HuH-7 (cell line): ENCODE data around the gene BIRC7.

ENCODE experiments used
- DNase-seq: peaks from one replicate; pipeline ENCODE4 v3.0.0; 2011; ENCODE audit warnings: low spot score

BIRC7 gene

GRCh38 chr20:63224412-63225081, 11.2 kb upstream of the BIRC7 start:
- DNase-seq = peak; percentile 71

DNA sequence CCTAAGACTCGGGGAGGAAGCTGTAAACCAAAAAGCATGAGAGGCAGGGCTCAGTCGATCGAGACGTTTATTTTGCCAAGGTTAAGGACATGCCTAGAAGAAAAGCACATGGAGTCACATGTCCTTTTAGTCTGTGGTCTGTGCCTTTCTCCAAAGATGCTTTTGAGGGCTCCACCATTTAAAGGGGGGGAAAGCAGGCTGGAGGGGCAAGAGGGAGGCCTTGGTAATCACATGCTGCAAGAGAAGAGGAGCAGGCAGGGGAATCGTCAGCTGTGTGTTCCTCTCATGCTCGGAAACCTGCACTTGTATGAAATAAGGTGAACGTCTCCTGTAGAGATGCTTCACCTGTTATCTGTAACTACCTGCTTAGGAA, 10.6 kb upstream of the BIRC7 start:
- DNase-seq = no peak

DNA sequence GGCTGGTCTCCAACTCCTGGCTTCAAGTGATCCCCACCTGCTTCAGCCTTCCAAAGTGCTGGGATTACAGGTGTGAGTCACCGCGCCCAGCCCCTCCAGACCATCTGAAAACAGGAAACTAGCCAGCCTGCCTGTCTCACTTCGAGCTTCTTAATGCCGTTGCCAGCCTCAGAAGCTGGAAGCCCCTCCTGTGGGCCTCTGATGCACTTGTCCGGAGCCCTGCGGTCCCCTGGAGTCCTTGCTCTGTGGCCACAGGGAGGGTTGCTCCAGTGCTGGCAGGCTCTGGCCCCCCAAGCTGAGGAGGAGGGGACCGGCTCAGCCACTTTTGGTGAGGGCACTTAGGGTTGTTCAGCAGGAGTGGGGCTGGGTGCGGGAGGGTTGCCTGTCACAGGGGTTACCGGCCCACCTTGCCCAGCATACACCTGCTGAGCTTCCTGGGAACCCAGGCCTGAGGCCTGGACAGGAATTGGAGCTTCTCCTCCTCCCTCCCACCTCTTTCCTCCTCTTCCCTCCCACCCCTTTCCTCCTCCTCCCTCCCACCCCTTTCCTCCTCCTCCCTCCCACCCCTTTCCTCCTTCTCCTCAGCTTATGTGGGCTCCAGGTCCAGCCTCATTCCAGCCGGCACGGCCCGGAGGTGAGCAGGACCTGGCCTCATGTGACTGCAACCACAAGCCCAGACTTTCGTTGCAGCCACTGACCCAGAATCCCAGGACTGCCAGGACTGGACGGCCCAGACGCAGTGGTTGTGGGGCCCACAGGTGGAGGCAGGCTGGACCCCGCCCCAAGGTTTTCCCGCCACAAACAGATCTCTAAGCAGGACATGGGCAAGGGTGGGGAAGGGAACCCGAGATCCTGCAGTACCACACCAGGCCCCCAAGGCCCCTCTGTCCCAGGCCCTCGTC, 9.4 kb upstream of the BIRC7 start:
- DNase-seq = no peak

GRCh38 chr20:63227260-63227659, 8.4 kb upstream of the BIRC7 start:
- DNase-seq = no peak

DNA sequence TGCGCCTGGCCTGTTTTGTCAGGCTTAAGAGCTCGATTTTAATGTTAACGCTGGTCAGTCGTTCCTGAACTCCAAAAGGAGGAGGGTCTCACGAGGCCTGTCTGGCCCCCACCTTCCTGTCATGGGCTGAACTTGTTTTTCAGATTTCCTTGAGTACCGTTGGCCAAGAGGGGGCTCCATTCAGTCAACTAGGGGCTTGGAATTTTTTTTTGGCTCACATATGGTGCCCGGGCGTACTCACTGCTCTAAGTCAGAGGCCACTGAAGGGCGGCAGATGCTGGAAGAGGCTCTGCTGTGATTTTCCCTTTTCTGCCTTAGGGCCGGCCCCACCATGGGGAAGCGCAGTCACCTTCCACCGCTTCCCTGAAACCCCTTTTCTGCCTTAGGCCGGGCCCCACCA, 6.9 kb upstream of the BIRC7 start:
- no peak for DNase-seq

- peak; percentile 92 for DNase-seq
Observed at GRCh38 chr20:63230800-63231268, 4.9 kb upstream of the BIRC7 start.

DNA sequence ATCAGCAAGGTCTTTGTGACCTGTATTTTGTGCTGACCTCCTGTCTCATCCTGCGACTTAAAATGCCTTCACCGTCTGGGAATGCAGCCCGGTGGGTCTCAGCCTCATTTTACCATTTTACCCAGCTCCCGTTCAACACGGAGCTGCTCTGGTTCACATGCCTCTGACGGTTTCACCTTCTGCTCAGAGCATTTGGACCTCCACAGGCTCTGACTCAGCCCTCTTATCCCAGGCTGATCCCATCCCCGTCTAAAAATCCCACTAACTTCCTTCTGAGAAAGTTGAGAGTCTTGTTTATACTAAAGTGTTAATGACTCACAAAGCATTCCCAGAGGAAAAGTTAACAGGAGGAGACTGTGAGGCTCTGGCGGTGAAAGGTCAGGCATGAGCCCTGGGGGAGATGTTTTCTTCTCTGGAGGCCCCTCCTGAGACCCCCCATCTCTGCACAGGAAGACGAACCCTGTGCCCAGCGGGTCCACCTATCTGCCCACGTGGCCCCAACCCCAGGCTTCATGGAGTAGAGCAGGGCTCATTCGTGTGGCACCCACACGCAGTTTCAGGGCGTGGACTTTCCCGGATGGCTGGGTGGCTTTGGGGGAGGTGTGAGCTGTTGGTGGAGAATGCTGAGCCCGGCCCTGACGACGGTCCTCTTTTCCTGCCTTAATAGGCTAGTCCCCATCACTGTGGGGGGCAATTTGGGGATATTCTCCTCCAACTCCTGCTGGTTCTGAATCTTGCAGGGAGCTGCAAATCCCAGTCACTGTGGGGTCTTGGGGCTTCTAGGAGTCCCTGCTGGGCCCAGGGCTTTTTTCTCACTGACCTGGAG, 3.3 kb upstream of the BIRC7 start:
- no peak for DNase-seq

- DNase-seq = no peak
Observed at GRCh38 chr20:63233061-63233344, 2.7 kb upstream of the BIRC7 start.

DNA sequence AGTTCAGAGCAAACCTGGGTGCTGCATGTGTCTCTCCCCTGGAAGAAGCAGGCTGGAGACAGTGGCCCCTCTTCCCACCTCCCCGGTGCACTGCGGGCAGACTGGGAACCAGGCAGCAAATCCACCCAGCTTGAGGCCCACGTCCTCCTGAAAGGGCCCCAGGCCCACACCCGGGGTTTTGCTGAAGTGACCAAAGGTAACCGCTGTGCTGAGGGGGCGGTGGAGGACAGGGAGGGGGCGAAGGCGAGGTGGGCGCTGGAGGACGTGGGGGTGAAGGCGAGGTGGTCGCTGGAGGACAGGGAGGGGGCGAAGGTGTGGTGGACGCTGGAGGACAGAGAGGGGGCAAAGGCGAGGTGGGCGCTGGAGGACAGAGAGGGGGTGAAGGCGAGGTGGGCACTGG, 1.8 kb upstream of the BIRC7 start:
- DNase-seq = no peak

GRCh38 chr20:63234693-63235398, 859 bp upstream of the BIRC7 start:
- DNase-seq = peak; percentile 90

DNA sequence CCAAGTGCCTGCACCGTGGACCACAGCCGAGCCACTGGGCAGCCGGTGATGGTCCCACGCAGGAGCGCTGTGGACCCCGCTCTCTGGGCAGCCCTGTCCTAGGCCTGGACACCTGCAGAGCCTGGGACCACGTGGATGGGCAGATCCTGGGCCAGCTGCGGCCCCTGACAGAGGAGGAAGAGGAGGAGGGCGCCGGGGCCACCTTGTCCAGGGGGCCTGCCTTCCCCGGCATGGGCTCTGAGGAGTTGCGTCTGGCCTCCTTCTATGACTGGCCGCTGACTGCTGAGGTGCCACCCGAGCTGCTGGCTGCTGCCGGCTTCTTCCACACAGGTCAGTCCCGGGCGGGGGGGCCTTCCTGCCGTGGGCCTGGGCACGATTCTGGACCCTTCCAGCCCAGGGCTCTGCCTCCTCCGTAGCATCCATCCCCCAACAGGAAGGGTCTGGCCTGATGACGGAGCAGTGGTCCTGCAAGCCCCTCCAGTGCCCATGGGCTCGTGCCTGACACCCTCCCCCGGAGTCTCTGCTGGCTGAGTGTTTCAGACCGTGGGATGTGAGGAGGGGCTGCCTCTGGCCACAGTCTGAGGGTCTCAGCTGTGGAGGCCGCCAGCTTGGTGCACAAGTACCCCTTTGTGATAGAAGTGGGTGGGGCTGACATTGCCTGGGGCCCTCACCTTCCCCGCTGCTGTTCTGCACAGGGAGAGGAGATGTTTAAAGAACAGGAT, 572 bp downstream of the BIRC7 start:
- no peak for DNase-seq

DNA sequence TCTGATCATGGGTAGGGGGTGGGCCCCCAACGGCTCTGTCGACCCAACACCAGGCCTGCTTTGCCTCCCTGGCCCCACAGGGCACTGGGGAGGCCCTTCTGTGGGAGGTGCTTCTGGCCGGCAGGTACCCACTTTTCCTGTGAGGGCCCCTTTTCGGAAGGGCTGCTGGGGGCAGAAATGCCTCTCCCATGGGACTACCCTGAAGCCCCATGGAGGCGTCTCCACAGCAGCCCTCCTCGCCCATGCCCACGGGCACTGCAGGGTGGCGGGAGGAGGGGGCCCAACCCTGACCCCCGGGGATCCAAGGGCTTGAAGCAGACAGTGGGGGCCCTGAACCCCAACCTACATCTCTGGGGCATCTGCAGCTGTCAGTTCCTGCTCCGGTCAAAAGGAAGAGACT, 2.3 kb downstream of the BIRC7 start:
- DNase-seq = no peak

DNA sequence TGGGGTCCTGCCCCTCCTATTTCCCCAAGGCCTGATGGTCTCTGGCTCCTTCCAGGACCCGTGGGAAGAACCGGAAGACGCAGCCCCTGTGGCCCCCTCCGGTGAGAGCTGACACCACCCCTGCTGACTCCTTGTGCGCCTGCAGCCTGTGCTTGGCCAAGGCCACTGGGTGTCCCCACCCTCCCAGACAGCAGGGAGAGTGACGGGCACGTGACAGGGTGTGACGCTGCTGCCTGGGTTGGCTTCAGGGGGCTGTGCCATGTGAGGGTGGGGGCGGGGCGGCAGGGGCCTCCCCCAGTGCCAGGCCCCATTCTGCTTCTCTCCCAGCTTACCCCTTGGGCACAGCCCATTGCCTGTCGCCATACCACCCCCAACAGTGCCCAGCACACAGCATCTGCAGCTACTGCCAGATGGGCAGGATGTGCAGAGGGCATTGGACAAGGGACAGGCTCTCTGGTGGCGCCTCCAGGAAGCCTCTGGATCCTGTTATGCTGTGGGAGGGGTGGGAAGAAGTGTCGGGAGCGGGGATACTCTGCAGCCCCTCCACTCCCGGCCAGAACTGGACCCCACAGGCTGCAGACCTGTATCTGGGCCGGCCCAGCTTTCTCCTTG, 2.9 kb downstream of the BIRC7 start:
- no peak for DNase-seq

- DNase-seq = no peak
Observed at GRCh38 chr20:63239431-63239830, 3.7 kb downstream of the BIRC7 start.

- DNase-seq = no peak
Observed at GRCh38 chr20:63240004-63240403, 4.3 kb downstream of the BIRC7 start.

DNA sequence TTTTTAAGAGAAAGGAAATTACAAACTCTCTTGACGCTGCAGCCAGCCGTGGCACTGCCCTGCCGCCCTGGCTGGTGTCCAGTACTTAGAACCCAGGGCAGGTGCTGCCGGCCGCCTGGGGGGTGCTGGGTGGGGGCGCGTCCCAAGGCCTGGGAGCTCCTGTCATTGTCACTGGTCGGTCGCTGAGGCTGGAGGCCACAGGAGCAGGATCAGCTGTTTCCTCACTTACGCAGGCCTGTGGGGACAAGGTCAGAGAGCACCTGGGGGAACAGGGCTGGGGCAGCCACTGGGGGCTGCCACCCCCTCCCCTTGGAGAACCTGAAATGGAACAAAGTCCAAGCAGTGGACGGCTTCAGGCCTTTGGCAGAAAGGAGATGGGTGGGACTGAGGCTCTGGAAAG, 5.6 kb downstream of the BIRC7 start:
- no peak for DNase-seq

GRCh38 chr20:63242736-63243135, 7.0 kb downstream of the BIRC7 start:
- DNase-seq = no peak

DNA sequence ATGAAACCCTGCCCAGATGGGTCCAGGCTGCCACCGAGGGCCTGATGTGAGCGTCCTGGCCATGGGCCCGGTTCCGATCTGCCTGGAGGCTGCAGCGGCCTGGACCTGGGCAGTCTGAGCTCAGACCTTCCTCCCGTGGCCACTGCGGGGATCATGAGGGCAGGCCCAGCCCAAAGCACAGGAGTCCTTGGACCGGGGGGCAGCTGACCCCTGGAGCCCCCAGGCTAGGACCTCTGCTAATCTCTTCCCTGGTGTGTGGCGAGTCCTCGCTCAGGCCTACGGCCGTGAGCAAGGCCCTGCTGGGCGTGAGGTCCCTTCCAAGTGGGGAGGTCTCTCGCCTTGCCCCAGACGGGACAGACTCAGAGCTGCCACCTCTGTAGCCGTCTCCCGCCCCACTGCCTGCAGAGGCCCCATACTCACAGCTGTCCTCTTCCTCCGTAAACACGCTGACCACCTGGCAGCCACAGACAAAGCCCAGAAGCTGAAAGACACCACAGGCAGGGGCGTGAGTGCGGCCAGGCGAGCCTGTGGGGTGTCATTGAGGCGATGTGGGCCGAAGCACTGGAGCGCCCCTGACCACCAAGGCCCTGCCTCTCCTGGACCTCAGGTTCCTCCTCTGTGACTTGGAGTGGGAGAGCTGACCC, 8.0 kb downstream of the BIRC7 start:
- DNase-seq = no peak

- DNase-seq = no peak
Observed at GRCh38 chr20:63244468-63244867, 8.8 kb downstream of the BIRC7 start.

- DNase-seq = no peak
Observed at GRCh38 chr20:63246490-63247288, 11.0 kb downstream of the BIRC7 start.
